B cell (primary cell): ENCODE data around the gene CTNNA3.

Experiments used
- CTCF ChIP-seq: fragments of 200-600 bp; IDR thresholded peaks from one replicate; pipeline ENCODE4 v1.8.0; 2022; ENCODE audit warnings: antibody characterized with exemption, mild to moderate bottlenecking
- EZH2 ChIP-seq: IDR thresholded peaks from 2 replicates; pipeline ENCODE4 v1.6.1; 2012; ENCODE audit warnings: borderline replicate concordance, low read depth, mild to moderate bottlenecking, moderate library complexity, low read length; ENCODE audit not compliant: insufficient read depth, poor library complexity, severe bottlenecking

- TF ChIP-seq CTCF (no peak), EZH2 (no peak)
Measured at GRCh38 chr10:66862687-66863258, 833.2 kb downstream of the CTNNA3 start.
